GM06990 (cell line): ENCODE data around the gene DYNLT3.

ENCODE experiments used
- DNase-seq: peaks from one replicate; pipeline ENCODE4 v3.0.0-alpha.2; 2011; ENCODE audit not compliant: insufficient read length; ENCODE audit errors: extremely low read depth
- H3K27me3 ChIP-seq: replicated peaks from 2 replicates; pipeline ENCODE4 v1.6.0; 2011; ENCODE audit warnings: low read length; ENCODE audit not compliant: control insufficient read depth, insufficient read depth
- H3K36me3 ChIP-seq: 2 replicates; pipeline ENCODE4 v1.5.1; 2011; ENCODE audit warnings: low read length; ENCODE audit not compliant: control insufficient read depth, insufficient read depth
- H3K4me3 ChIP-seq: replicated peaks from 2 replicates; pipeline ENCODE4 v1.5.1; 2011; ENCODE audit warnings: low read depth, mild to moderate bottlenecking, control low read depth, low read length
- CTCF ChIP-seq: IDR thresholded peaks from 2 replicates; pipeline ENCODE4 v1.5.1; 2011; ENCODE audit warnings: low read length, control low read depth, mild to moderate bottlenecking, inconsistent platforms; ENCODE audit not compliant: insufficient read depth, poor library complexity, severe bottlenecking

The DYNLT3 gene

GRCh38 chrX:37824491-37825214 lies 22.7 kb downstream of the DYNLT3 start:
- H3K4me3 ChIP-seq: no peak overlapping the region
- H3K27me3 ChIP-seq: no peaks in the 10 kb centered on the region
- DNase-seq: no peak
- H3K36me3 ChIP-seq: no peaks in the 10 kb centered on the region
- TF ChIP-seq CTCF: peak; percentile 2

- no peak overlapping the region for H3K4me3 ChIP-seq
- H3K27me3 ChIP-seq: no peaks in the 10 kb centered on the region
- TF ChIP-seq CTCF: no peak
- H3K36me3 ChIP-seq: no peaks in the 10 kb centered on the region
- DNase-seq: no peak
Observed at GRCh38 chrX:37820646-37821045, 26.7 kb downstream of the DYNLT3 start.

- Histone ChIP-seq H3K4me3 (no peak overlapping the region), H3K27me3 (no peaks in the 10 kb centered on the region), H3K36me3 (no peaks in the 10 kb centered on the region)
- no peak for DNase-seq
- TF ChIP-seq CTCF: no peak
Observed at GRCh38 chrX:37818031-37818430, 29.3 kb downstream of the DYNLT3 start.

GRCh38 chrX:37817579-37817978 lies 29.8 kb downstream of the DYNLT3 start:
- Histone ChIP-seq H3K36me3 (no peaks in the 10 kb centered on the region), H3K27me3 (no peaks in the 10 kb centered on the region), H3K4me3 (no peak overlapping the region)
- no peak for TF ChIP-seq CTCF
- DNase-seq: no peak

GRCh38 chrX:37817176-37817575 lies 30.2 kb downstream of the DYNLT3 start:
- Histone ChIP-seq H3K4me3 (no peak overlapping the region), H3K27me3 (no peaks in the 10 kb centered on the region), H3K36me3 (no peaks in the 10 kb centered on the region)
- no peak for DNase-seq
- TF ChIP-seq CTCF: no peak

- peak; percentile 41 for DNase-seq
- no peaks in the 10 kb centered on the region for H3K27me3 ChIP-seq
- H3K4me3 ChIP-seq: no peak overlapping the region
- H3K36me3 ChIP-seq: no peaks in the 10 kb centered on the region
- TF ChIP-seq CTCF: no peak
Observed at GRCh38 chrX:37816766-37817165, 30.6 kb downstream of the DYNLT3 start.
